HG03097 (cell line): ENCODE data around the gene RASSF4.

Experiments
- ATAC-seq: cut with Tn5 transposase; IDR thresholded peaks from one replicate; pipeline ENCODE4 v1.9.1; 2021; ENCODE audit not compliant: unreplicated experiment, low FRiP score

RASSF4 gene

GRCh38 chr10:44985175-44985681 is 25.6 kb downstream of the RASSF4 start:
- ATAC-seq, result no peak

GRCh38 chr10:44986179-44986578 is 26.6 kb downstream of the RASSF4 start:
- ATAC-seq, result no peak

DNA sequence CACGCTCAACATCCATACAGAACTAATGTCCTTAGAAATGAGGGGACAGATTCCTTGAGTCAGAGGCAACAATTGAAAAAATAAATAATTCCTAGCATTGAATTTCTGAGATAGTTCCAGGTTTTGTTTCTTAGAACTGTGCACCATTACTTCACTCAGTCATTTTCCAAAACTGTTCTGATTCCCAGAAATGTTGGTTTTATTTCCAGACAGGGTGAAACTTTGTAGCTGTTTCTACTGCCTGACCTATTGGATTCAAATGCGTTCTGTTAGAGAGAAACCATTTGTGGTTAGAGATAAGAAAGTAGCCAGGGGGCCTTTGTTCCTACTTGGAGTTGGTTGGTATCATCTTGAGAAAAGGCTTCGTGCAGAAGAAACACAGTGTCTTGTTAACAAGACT is 27.1 kb downstream of the RASSF4 start:
- ATAC-seq, result no peak

DNA sequence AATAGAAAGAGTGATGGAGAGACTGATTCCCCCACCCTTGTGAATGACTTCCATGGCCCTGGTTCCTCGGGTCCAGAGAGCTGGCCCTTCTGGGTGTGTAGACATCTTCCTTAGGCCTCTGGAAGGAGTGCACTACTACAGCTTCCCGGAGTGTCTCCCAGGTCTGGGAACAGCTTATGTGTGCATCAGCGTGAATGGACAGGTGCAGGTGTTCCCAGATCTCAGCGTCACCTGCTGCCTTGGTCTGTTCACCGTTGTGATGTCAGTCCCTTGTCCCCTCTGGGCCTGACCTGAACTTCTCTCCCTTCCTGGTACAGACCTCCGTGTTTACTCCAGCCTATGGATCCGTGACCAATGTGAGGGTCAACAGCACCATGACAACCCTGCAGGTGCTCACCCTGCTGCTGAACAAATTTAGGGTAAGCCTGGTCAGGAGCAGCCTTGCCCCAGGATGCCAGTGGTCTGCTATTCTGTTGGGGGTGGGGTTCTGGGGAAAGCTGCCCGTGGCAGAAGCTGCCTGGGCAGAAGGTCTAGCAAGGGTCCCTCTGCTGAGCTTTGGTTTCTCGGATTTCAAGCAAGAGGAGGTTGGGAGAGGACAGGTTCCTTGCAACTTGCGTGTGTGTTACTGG is 29.5 kb downstream of the RASSF4 start:
- no peak for ATAC-seq

GRCh38 chr10:44989597-44990301 is 30.1 kb downstream of the RASSF4 start:
- no peak for ATAC-seq

DNA sequence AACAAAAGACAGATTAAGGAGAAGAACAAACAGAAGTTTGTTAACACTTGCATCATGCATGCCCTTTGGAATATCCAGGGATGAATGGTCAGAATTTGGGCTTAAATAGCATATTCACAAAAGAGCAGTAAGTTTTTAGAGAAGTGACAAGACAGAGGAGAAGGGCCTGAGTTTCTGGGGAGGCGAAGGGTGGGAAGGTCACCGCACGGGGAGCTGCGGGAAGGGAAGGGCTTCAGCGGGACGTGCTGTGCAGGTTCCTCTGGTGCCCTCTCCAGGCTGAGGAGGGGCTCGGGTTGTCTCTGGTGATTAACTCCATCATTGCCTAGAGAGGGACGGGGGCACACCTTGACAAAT is 30.7 kb downstream of the RASSF4 start:
- no peak for ATAC-seq

DNA sequence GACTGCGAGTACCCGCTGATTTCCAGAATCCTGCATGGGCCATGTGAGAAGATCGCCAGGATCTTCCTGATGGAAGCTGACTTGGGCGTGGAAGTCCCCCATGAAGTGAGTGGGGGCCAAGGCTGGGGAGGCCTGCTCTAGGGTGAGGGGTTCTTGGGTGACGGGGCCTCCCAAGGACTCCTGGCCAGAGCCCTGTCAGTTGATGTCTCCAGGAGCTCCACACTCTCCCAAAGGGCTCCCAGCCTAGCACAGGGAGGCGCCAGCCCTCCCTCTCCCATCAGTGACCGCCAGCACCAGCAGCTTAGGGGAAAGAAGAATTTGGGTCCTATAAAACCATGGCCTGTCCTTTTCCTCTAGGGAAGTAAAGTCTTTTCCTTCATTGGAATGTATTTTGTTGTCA is 31.4 kb downstream of the RASSF4 start:
- no peak for ATAC-seq

- no peak for ATAC-seq
These were observed 32.0 kb downstream of the RASSF4 start for GRCh38 chr10:44991571-44991970.

GRCh38 chr10:44992070-44992731 is 32.6 kb downstream of the RASSF4 start:
- ATAC-seq, result no peak

DNA sequence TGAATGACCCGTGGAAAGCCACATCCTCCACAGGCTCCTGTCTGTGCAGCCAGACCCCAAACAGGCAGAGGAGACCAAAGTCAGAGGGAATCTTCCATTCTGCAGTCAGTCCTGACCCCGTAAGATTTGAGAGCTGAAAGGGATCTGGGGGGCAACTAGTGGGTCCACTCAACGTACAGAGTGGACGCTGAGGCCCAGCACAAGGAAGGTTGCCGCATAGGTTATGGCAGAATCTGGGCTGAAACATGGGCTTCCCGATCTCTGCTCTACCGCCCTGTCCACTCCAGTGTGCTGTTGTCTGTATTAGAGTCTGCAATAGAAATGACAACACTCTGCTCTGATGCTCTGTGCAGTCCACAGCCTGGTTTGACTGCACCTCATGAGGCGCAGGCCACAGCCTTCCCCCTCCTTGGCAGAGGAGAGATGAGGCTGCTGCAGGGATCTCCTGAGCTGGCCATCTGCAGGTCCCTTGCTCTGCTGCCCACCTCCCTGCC is 33.2 kb downstream of the RASSF4 start:
- ATAC-seq, result no peak

GRCh38 chr10:44993226-44993921 is 33.8 kb downstream of the RASSF4 start:
- ATAC-seq, result no peak

- ATAC-seq, result no peak
These were observed 34.5 kb downstream of the RASSF4 start for GRCh38 chr10:44993922-44994751.

DNA sequence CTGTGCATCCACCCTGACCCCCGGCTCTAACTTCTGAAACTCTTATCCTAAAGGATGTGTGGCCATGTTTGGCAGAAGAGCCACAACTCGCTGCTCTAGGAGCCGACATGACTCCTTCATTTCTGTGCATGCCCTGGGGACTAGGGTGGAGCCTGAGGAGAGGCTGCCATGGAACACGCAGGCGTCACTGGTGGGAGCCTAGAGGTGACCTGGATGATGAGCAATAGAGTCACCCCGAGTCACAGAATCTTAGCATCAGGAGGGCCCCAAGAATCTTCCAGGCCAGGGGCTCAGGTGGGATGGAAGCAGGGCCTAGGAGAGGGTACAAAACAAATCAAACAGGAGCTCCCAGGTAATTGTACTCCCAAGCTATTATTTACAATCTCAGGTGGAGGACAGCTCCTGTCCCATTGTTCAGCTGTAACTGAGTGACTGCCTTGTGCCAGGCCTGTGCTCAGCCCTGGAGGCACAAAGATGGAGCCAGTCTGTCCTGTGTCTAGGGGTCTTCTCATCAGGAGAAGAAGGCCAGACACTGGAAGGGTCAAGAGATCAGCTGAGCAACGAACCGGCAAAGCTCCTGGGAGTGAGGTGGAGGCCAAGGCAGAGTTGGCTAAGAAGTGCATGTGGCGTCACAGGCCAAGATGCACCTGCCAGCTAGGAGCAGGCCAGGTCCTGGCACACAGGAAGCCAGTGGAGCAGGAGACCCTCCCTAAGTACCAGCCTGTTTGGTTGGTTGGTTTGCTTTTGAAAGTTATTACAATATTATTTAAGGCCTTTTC is 35.3 kb downstream of the RASSF4 start:
- ATAC-seq, result no peak

- no peak for ATAC-seq
These were observed 35.9 kb downstream of the RASSF4 start for GRCh38 chr10:44995581-44995913.

DNA sequence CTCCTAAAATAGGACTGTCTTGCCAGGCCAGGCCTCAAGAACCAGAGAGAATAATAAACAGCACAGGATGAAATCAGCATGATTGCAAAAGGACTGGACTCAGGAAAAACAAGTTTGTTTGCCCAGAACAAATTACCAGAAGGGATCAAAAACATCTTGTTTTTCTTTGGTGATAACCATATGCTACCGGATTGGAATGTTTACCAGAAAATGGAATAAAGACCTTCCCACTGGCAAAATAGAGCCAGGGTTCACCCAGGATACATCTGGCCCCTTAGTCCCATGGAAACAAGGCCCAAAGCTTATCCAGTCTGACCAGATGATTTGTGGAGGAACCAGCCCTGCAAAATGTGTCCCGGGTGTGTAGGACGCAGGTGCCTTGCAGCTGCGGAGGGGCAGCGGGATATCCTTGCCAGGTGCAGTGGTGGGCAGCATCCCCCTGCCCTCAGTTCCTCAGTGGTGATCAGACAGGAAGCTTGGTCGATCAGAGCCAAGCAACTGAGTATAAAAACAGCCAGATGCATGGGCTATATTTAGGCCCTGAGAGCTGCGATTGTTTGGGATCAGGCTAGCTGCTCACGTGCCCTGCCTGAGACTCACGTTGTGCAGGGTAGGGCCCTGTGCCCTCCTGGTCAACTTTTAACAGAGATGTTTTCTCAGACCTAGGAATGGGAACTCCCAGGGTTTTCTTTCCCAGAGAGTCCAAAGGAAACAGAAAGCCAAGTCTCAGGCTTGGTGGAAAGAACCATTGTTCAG is 36.5 kb downstream of the RASSF4 start:
- no peak for ATAC-seq

DNA sequence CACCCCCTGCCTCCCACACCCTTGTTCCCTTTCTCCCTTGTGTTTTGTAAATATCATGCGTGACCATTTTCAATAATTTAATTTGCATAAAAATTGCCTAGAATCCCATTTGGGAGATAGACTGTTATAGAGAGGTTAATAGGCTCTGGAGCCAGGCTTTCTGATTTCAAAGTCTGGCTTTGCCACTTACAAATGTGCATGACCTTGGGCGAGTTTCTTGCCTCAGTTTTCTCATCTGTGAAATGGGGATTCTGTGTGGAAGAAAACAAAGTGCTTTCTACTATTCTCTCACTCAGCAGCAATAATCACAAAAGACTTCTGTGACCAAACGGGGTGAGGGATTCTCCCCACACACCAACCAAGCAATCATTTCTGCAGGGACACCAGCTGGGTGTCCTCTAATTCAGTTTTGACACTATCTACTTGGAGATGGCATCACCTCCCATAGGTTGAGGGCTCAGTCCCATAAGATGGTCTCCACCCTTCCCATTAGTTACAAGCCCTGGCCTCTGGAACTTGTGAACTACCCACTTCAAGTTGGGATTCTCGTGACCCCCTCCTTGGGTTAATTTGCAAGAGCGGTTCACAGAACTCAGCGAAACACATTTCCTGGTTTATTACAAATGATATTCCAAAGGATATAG is 37.6 kb downstream of the RASSF4 start:
- no peak for ATAC-seq

DNA sequence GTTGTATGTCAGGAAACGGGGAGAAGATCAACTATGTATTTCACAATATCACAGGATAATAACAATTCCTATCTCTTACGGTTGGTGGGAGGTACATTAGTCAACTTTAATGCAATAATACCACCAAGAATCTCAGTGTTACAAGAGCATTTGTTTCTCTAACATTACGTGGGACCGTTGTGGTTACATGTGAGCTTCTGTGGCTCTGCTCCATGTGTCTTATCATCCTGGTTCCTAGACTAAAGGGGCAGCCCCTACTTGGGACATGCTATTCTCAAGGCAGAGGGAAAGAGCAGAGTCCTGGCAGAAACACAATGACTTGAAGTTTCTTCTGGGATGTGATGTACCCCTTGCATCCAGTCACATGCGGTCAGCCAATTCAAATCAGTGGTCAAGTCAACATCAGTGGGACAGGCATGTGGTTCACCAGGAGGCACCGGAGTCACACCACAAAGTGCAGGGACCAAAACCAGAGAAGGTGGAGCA is 38.6 kb downstream of the RASSF4 start:
- no peak for ATAC-seq

DNA sequence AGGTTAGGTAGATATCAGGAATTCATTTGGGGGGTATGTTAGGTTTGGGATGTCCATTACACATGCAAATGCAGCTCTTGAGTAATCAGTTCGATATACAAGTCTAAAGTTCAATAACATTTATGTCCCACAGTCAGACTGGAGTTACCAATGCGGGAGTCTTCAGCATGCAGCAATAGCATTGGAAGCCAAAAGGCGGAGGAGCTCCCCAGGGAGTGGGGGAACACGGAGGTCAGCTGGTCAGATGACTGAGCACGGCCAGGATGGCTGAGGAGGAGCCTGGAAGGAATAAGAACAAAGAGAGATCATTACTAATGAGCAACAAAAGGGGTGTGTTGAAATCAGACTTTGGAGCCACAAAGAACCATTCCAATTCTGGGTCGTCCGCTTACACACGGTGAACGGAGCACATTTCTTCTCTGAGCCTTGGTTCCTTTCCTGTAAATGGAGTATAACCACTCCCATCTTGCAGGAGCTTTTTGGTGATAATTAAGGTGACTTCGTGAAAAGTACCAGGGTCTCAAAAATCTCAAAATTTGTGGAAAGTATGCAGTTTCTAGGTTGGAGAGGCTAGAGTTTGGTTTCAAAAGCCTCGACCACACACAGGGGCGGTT is 40.6 kb downstream of the RASSF4 start:
- no peak for ATAC-seq
